ENCODE measurements around the gene SPRYD7.
"Not testable (repeated sequence)": the region's sequence is repeated elsewhere in the genome, so short reads cannot be mapped to it uniquely, and the experiment has no call there.

GRCh38 chr13:49918106-49918505 lies 18.0 kb downstream of the SPRYD7 start:
- TF ChIP-seq EZH2 (IDR thresholded peaks at IDR 0.05; ENCODE audit: borderline replicate concordance, low read length); CTCF (IDR thresholded peaks at IDR 0.05; ENCODE audit: low read length): not testable (repeated sequence)
